ENCODE measurements around the gene PPP1R14C.

Gene PPP1R14C

GRCh38 chr6:150142670-150143515 lies at the start of gene PPP1R14C:
TSS of gene PPP1R14C (plus strand) at chr6:150143044. CDS start at chr6:150143193, 149 bp downstream.
- Histone ChIP-seq H3K9me3 (ENCODE audit: control insufficient read depth in 2 of 2, low read length in 2 of 2) (no peaks in the 10 kb centered on the region), H3K27ac (ENCODE audit: low read length) (no peak within 1 kb of the TSS), H3K36me3 (ENCODE audit: control insufficient read depth in 2 of 2, insufficient read depth in 2 of 2, low read length in 2 of 2) (no peaks in the 10 kb centered on the region), H3K4me1 (ENCODE audit: control insufficient read depth, insufficient read depth, low read length) (peaks cover 13% of the 10 kb centered on the region), H3K4me3 (ENCODE audit: low read length in 2 of 2) (peak within 1 kb of the TSS in 1 of 2 donors; percentile 57), H3K27me3 (ENCODE audit: control insufficient read depth in 1 of 2, insufficient read depth in 2 of 2, low read length in 2 of 2) (peaks cover 20 to 43% of the 10 kb centered on the region in 2 donors), H3K9ac (ENCODE audit: low read length in 2 of 2) (no peak within 1 kb of the TSS)

GRCh38 chr6:150093397-150093796 lies 49.4 kb upstream of the PPP1R14C start:
- Histone ChIP-seq H3K27me3 (ENCODE audit: control insufficient read depth in 1 of 2, insufficient read depth in 2 of 2, low read length in 2 of 2) (peaks cover 0 to 10% of the 10 kb centered on the region in 2 donors), H3K9ac (ENCODE audit: low read length in 2 of 2) (no peak overlapping the region), H3K4me1 (ENCODE audit: control insufficient read depth, insufficient read depth, low read length) (no peaks in the 10 kb centered on the region), H3K4me3 (ENCODE audit: low read length in 2 of 2) (no peak overlapping the region), H3K9me3 (ENCODE audit: control insufficient read depth in 2 of 2, low read length in 2 of 2) (no peaks in the 10 kb centered on the region), H3K36me3 (ENCODE audit: control insufficient read depth in 2 of 2, insufficient read depth in 2 of 2, low read length in 2 of 2) (no peaks in the 10 kb centered on the region), H3K27ac (ENCODE audit: low read length) (no peak overlapping the region)

GRCh38 chr6:150098155-150098554 lies 44.7 kb upstream of the PPP1R14C start:
- Histone ChIP-seq H3K27ac (ENCODE audit: low read length) (no peak overlapping the region), H3K27me3 (ENCODE audit: control insufficient read depth in 1 of 2, insufficient read depth in 2 of 2, low read length in 2 of 2) (peaks cover 0 to 10% of the 10 kb centered on the region in 2 donors), H3K4me3 (ENCODE audit: low read length in 2 of 2) (no peak overlapping the region), H3K9me3 (ENCODE audit: control insufficient read depth in 2 of 2, low read length in 2 of 2) (no peaks in the 10 kb centered on the region), H3K9ac (ENCODE audit: low read length in 2 of 2) (no peak overlapping the region), H3K4me1 (ENCODE audit: control insufficient read depth, insufficient read depth, low read length) (no peaks in the 10 kb centered on the region), H3K36me3 (ENCODE audit: control insufficient read depth in 2 of 2, insufficient read depth in 2 of 2, low read length in 2 of 2) (no peaks in the 10 kb centered on the region)

GRCh38 chr6:150099546-150099945 lies 43.3 kb upstream of the PPP1R14C start:
- Histone ChIP-seq H3K4me3 (ENCODE audit: low read length in 2 of 2) (no peak overlapping the region), H3K9ac (ENCODE audit: low read length in 2 of 2) (no peak overlapping the region), H3K27ac (ENCODE audit: low read length) (no peak overlapping the region), H3K36me3 (ENCODE audit: control insufficient read depth in 2 of 2, insufficient read depth in 2 of 2, low read length in 2 of 2) (no peaks in the 10 kb centered on the region), H3K27me3 (ENCODE audit: control insufficient read depth in 1 of 2, insufficient read depth in 2 of 2, low read length in 2 of 2) (peaks cover 0 to 10% of the 10 kb centered on the region in 2 donors), H3K4me1 (ENCODE audit: control insufficient read depth, insufficient read depth, low read length) (no peaks in the 10 kb centered on the region), H3K9me3 (ENCODE audit: control insufficient read depth in 2 of 2, low read length in 2 of 2) (no peaks in the 10 kb centered on the region)

GRCh38 chr6:150099953-150100352 lies 42.9 kb upstream of the PPP1R14C start:
- Histone ChIP-seq H3K36me3 (ENCODE audit: control insufficient read depth in 2 of 2, insufficient read depth in 2 of 2, low read length in 2 of 2) (no peaks in the 10 kb centered on the region), H3K9me3 (ENCODE audit: control insufficient read depth in 2 of 2, low read length in 2 of 2) (no peaks in the 10 kb centered on the region), H3K9ac (ENCODE audit: low read length in 2 of 2) (no peak overlapping the region), H3K27ac (ENCODE audit: low read length) (no peak overlapping the region), H3K27me3 (ENCODE audit: control insufficient read depth in 1 of 2, insufficient read depth in 2 of 2, low read length in 2 of 2) (peaks cover 0 to 7% of the 10 kb centered on the region in 2 donors), H3K4me3 (ENCODE audit: low read length in 2 of 2) (no peak overlapping the region), H3K4me1 (ENCODE audit: control insufficient read depth, insufficient read depth, low read length) (no peaks in the 10 kb centered on the region)

GRCh38 chr6:150100745-150101144 lies 42.1 kb upstream of the PPP1R14C start:
- Histone ChIP-seq H3K27me3 (ENCODE audit: control insufficient read depth in 1 of 2, insufficient read depth in 2 of 2, low read length in 2 of 2) (peaks cover 0 to 3% of the 10 kb centered on the region in 2 donors), H3K4me1 (ENCODE audit: control insufficient read depth, insufficient read depth, low read length) (no peaks in the 10 kb centered on the region), H3K36me3 (ENCODE audit: control insufficient read depth in 2 of 2, insufficient read depth in 2 of 2, low read length in 2 of 2) (no peaks in the 10 kb centered on the region), H3K9ac (ENCODE audit: low read length in 2 of 2) (no peak overlapping the region), H3K4me3 (ENCODE audit: low read length in 2 of 2) (no peak overlapping the region), H3K27ac (ENCODE audit: low read length) (no peak overlapping the region), H3K9me3 (ENCODE audit: control insufficient read depth in 2 of 2, low read length in 2 of 2) (no peaks in the 10 kb centered on the region)

GRCh38 chr6:150102750-150103270 lies 40.0 kb upstream of the PPP1R14C start:
- Histone ChIP-seq H3K27ac (ENCODE audit: low read length) (no peak overlapping the region), H3K4me3 (ENCODE audit: low read length in 2 of 2) (no peak overlapping the region), H3K9me3 (ENCODE audit: control insufficient read depth in 2 of 2, low read length in 2 of 2) (peaks cover 0 to 3% of the 10 kb centered on the region in 2 donors), H3K27me3 (ENCODE audit: control insufficient read depth in 1 of 2, insufficient read depth in 2 of 2, low read length in 2 of 2) (peaks cover 0 to 2% of the 10 kb centered on the region in 2 donors), H3K9ac (ENCODE audit: low read length in 2 of 2) (no peak overlapping the region), H3K4me1 (ENCODE audit: control insufficient read depth, insufficient read depth, low read length) (no peaks in the 10 kb centered on the region), H3K36me3 (ENCODE audit: control insufficient read depth in 2 of 2, insufficient read depth in 2 of 2, low read length in 2 of 2) (no peaks in the 10 kb centered on the region)

GRCh38 chr6:150112233-150112632 lies 30.6 kb upstream of the PPP1R14C start:
- Histone ChIP-seq H3K4me3 (ENCODE audit: low read length in 2 of 2) (no peak overlapping the region), H3K36me3 (ENCODE audit: control insufficient read depth in 2 of 2, insufficient read depth in 2 of 2, low read length in 2 of 2) (no peaks in the 10 kb centered on the region), H3K9ac (ENCODE audit: low read length in 2 of 2) (no peak overlapping the region), H3K27me3 (ENCODE audit: control insufficient read depth in 1 of 2, insufficient read depth in 2 of 2, low read length in 2 of 2) (peaks cover 0 to 2% of the 10 kb centered on the region in 2 donors), H3K27ac (ENCODE audit: low read length) (no peak overlapping the region), H3K4me1 (ENCODE audit: control insufficient read depth, insufficient read depth, low read length) (no peaks in the 10 kb centered on the region), H3K9me3 (ENCODE audit: control insufficient read depth in 2 of 2, low read length in 2 of 2) (peaks cover 0 to 3% of the 10 kb centered on the region in 2 donors)

- Histone ChIP-seq H3K27ac (ENCODE audit: low read length) (no peak overlapping the region), H3K9me3 (ENCODE audit: control insufficient read depth in 2 of 2, low read length in 2 of 2) (peaks cover 0 to 3% of the 10 kb centered on the region in 2 donors), H3K36me3 (ENCODE audit: control insufficient read depth in 2 of 2, insufficient read depth in 2 of 2, low read length in 2 of 2) (no peaks in the 10 kb centered on the region), H3K9ac (ENCODE audit: low read length in 2 of 2) (no peak overlapping the region), H3K4me3 (ENCODE audit: low read length in 2 of 2) (no peak overlapping the region), H3K4me1 (ENCODE audit: control insufficient read depth, insufficient read depth, low read length) (no peaks in the 10 kb centered on the region), H3K27me3 (ENCODE audit: control insufficient read depth in 1 of 2, insufficient read depth in 2 of 2, low read length in 2 of 2) (peaks cover 0 to 2% of the 10 kb centered on the region in 2 donors)
Observed at GRCh38 chr6:150115769-150116168, 27.1 kb upstream of the PPP1R14C start.

GRCh38 chr6:150116200-150116800 lies 26.5 kb upstream of the PPP1R14C start:
- Histone ChIP-seq H3K9me3 (ENCODE audit: control insufficient read depth in 2 of 2, low read length in 2 of 2) (peaks cover 0 to 3% of the 10 kb centered on the region in 2 donors), H3K4me1 (ENCODE audit: control insufficient read depth, insufficient read depth, low read length) (no peaks in the 10 kb centered on the region), H3K4me3 (ENCODE audit: low read length in 2 of 2) (no peak overlapping the region), H3K27ac (ENCODE audit: low read length) (no peak overlapping the region), H3K36me3 (ENCODE audit: control insufficient read depth in 2 of 2, insufficient read depth in 2 of 2, low read length in 2 of 2) (no peaks in the 10 kb centered on the region), H3K9ac (ENCODE audit: low read length in 2 of 2) (no peak overlapping the region), H3K27me3 (ENCODE audit: control insufficient read depth in 1 of 2, insufficient read depth in 2 of 2, low read length in 2 of 2) (peaks cover 0 to 2% of the 10 kb centered on the region in 2 donors)

Data from stomach smooth muscle (tissue), 2 donors.